Measurements from ENCODE around the gene FUT7. TPM values are rescaled to one million over a fixed set of nuclear protein-coding genes. Genes with fewer than 3 reads are reported as not detected.
A peak's percentile ranks its signal among the peaks of the same experiment; 100 is the strongest.

FUT7 gene
- total RNA-seq, 1 donor from 2014 or later: not detected

DNA sequence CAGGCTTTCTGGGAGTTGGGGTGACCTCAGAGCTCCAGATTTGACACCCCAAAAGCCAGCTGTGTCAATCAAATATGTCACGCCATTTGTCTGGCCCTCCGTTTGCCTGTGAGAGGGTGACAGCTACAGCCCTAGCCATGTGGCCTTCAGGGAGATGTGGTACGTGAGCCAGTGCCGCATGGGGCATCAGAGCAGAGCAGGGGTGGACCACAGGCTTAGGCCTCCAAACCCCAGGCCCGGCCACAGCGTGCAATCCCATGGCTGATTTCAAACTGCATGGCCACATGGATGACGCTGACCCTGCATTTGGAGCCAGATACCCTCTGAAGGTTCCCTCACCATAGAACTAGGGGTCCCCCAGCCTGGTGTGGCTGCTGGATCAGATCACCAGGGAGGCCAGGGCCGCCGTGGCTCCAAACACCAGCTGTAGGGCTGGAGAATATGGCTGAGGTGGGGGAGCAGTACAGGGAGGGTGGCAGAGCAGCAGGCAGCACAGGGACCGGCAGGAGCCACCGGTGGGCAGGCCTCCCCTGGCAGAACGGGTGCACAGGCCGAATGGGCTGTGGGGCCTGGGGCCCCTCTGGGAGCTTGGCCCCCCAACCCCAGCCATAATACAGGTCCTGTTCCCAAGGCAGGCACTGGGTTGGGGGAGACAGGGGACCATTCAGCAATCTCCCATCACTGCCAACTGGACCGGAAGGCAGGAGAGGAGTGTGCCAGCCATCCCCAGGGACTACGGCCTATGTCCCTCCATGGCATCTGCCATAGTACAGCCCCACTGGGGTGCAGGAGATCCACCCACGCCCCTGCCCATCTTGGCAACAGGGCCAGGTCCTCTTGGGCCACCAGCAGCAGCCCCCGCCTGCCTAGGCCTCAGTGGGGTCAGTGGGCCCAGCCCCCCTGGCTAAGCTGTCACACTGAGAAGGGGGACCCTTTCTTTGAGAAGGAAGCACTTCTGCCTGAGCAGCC lies 36.9 kb upstream of the FUT7 start:
- no peaks in the 10 kb centered on the region for H3K27me3 ChIP-seq (ENCODE audit: control insufficient read depth, insufficient read depth, low read length)
- TF ChIP-seq, protein P1, sequence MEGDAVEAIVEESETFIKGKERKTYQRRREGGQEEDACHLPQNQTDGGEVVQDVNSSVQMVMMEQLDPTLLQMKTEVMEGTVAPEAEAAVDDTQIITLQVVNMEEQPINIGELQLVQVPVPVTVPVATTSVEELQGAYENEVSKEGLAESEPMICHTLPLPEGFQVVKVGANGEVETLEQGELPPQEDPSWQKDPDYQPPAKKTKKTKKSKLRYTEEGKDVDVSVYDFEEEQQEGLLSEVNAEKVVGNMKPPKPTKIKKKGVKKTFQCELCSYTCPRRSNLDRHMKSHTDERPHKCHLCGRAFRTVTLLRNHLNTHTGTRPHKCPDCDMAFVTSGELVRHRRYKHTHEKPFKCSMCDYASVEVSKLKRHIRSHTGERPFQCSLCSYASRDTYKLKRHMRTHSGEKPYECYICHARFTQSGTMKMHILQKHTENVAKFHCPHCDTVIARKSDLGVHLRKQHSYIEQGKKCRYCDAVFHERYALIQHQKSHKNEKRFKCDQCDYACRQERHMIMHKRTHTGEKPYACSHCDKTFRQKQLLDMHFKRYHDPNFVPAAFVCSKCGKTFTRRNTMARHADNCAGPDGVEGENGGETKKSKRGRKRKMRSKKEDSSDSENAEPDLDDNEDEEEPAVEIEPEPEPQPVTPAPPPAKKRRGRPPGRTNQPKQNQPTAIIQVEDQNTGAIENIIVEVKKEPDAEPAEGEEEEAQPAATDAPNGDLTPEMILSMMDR (IDR thresholded peaks at IDR 0.05; ENCODE audit: insufficient read depth, low read length, severe bottlenecking): no peak
- DNase-seq (ENCODE audit: low read depth) (no peak), FAIRE-seq (no peak)
- peak overlapping the region; percentile 36 for H3K4me3 ChIP-seq (ENCODE audit: low read depth, low read length)
- H3K36me3 ChIP-seq (ENCODE audit: control insufficient read depth, insufficient read depth, low read length): no peaks in the 10 kb centered on the region

DNA sequence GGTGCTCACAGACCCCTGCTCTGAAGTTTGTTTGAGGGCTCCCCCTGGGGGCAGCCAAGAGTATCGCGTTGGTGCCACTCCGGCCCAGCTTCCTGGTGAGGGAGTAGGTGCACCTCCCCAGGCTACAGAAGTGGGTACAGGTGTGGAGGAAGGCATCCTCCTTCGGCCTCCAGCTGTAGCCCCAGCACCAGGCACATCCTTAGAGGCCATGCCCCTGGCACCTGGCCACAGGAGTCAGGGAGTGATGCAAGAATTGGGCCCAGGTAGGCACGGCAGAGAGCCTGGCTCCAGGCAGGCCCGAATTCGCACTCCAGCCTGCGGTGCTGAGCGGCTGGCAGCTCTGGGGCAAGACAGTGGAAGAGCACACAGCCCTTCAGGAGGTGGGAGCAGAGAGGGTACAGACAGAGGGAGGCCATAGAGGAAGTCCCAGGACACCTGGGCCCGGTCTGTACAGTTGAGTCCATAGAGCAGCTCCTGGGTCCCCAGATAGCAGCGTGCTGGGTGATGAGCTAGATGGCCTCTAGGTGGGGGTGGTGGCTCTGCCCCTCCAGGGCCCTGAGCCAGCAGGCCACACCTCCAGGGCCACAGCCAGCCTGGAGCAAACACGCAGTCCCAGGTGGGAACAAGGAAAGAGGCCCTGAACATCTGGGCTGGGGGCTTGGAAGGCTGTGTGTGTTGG lies 36.1 kb upstream of the FUT7 start:
- H3K36me3 ChIP-seq (ENCODE audit: control insufficient read depth, insufficient read depth, low read length): no peaks in the 10 kb centered on the region
- no peak overlapping the region for H3K4me3 ChIP-seq (ENCODE audit: low read depth, low read length)
- no peaks in the 10 kb centered on the region for H3K27me3 ChIP-seq (ENCODE audit: control insufficient read depth, insufficient read depth, low read length)
- peak; percentile 72 for DNase-seq (ENCODE audit: low read depth)
- TF ChIP-seq, protein P1 (IDR thresholded peaks at IDR 0.05; ENCODE audit: insufficient read depth, low read length, severe bottlenecking): peak; percentile 89
- no peak for FAIRE-seq

DNA sequence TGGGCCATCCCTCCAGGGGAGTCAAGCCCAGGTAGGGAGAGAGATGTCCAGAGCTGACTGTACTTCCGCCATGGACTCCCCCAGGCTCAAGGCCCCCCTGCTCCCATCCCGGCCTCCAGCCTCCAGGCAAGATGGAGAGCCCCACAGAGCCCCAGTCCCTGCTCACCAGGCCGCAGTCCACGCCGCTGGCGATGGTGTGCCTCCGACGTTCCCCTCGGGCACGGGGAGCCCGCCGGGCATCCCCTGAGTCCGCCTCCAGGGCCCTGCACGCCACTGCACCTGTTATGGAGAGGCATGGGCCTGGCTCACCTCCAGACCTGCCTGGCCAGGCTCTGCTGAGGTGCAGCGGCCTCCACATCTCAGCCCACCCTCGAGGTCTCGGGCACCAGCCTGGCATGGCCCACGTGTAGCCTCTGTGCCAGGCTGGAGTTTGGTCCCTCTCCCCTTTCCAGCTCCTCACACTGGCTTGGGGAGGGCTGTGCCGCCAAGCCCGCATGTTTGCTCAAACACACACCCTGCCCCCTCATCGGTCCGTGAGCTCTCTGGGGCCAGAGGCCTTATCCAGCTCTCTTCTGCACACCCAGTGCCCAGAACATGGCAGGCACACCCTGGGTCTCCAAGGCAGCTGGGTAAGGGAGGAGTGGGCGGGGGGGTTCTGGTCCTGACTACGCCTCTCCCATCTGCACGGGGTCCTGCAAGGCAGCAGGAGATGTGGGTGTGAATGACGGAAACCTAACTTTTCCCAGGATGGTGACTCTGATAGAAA lies 34.4 kb upstream of the FUT7 start:
- Histone ChIP-seq H3K27me3 (ENCODE audit: control insufficient read depth, insufficient read depth, low read length) (no peaks in the 10 kb centered on the region), H3K36me3 (ENCODE audit: control insufficient read depth, insufficient read depth, low read length) (no peaks in the 10 kb centered on the region), H3K4me3 (ENCODE audit: low read depth, low read length) (no peak overlapping the region)
- FAIRE-seq (no peak), DNase-seq (ENCODE audit: low read depth) (no peak)
- TF ChIP-seq, protein P1 (IDR thresholded peaks at IDR 0.05; ENCODE audit: insufficient read depth, low read length, severe bottlenecking): no peak

DNA sequence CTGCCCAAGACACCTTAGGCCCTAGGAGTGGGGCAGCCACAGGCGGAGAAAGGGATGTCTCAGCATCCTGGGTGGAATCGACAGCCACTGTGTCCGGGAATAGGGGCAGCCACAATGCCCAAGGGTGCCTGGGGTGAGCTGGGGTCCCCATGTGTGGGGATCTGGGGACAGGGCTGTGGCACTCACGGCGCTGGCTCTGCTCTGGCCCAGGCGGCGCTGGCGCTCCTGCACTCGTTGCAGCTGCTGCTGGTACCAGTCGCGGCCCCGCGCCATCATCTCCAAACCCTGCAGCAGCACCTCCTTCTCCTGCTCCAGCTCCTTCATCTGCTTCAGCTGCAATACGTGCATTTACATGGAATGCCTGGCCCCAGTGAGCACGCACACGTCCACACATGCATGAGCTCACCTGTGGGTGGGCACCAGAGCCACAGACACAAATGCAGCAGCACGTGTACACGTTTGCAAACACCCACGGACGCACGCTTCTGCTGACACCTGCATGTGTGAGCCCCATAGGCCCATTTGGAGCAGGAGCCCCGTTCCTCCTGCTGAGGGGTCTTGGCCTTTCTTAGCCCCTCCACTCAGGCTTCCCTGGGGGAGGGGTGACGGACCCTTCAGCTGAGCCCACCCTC lies 33.6 kb upstream of the FUT7 start:
- H3K27me3 ChIP-seq (ENCODE audit: control insufficient read depth, insufficient read depth, low read length): no peaks in the 10 kb centered on the region
- H3K4me3 ChIP-seq (ENCODE audit: low read depth, low read length): no peak overlapping the region
- DNase-seq (ENCODE audit: low read depth): no peak
- TF ChIP-seq, protein P1 (IDR thresholded peaks at IDR 0.05; ENCODE audit: insufficient read depth, low read length, severe bottlenecking): no peak
- FAIRE-seq: no peak
- H3K36me3 ChIP-seq (ENCODE audit: control insufficient read depth, insufficient read depth, low read length): no peaks in the 10 kb centered on the region

DNA sequence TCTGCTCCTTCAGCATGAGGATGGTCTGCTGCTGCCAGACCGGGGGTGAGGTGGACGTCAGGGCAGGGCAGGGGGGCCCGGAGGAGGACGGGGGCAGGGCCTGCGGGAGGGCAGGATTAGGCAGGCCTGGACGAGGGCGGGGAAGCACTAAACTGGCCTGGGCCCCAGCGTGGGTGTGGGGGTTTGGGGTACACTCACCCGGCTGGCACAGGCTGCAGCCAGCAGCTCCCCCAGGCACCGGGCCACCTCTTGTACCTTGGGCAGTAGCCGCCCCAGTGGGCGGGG lies 32.9 kb upstream of the FUT7 start:
- TF ChIP-seq, protein P1 (IDR thresholded peaks at IDR 0.05; ENCODE audit: insufficient read depth, low read length, severe bottlenecking): no peak
- FAIRE-seq (no peak), DNase-seq (ENCODE audit: low read depth) (no peak)
- H3K36me3 ChIP-seq (ENCODE audit: control insufficient read depth, insufficient read depth, low read length): no peaks in the 10 kb centered on the region
- H3K27me3 ChIP-seq (ENCODE audit: control insufficient read depth, insufficient read depth, low read length): no peaks in the 10 kb centered on the region
- H3K4me3 ChIP-seq (ENCODE audit: low read depth, low read length): no peak overlapping the region
